Small intestine (tissue), 7 donors: ENCODE results near the gene POU2F2. TPM values are rescaled to one million over a fixed set of nuclear protein-coding genes. Genes with fewer than 3 reads are reported as not detected.
"Not testable (repeated sequence)": the region's sequence is repeated elsewhere in the genome, so short reads cannot be mapped to it uniquely, and the experiment has no call there.

Source experiments
- DNase-seq, 2 donors: peaks; one replicate each; pipeline versions ENCODE4 v3.0.0 to v3.0.0-alpha.2; 2013
- FAIRE-seq: peaks from 2 replicates; lab custom pipeline; 2012; peaks lifted over from hg19 to GRCh38; lab: Jason Lieb, UNC
- H3K27ac ChIP-seq, 3 donors: one replicate each; pipeline ENCODE4 v1.5.1; 2013; ENCODE audit warnings: low read length in 2 of 3, mild to moderate bottlenecking in 2 of 3, control low read depth in 1 of 3, inconsistent platforms in 1 of 3, low read depth in 1 of 3, moderate library complexity in 1 of 3
- H3K27me3 ChIP-seq, 3 donors: one replicate each; pipeline ENCODE4 v1.6.1; 2013; ENCODE audit warnings: low read length in 3 of 3, inconsistent platforms in 1 of 3; ENCODE audit not compliant: control insufficient read depth in 3 of 3, insufficient read depth in 3 of 3
- H3K36me3 ChIP-seq, 3 donors: one replicate each; pipeline ENCODE4 v1.6.1; 2013; ENCODE audit warnings: low read length in 3 of 3, inconsistent platforms in 1 of 3, low read depth in 1 of 3, mild to moderate bottlenecking in 1 of 3, moderate library complexity in 1 of 3; ENCODE audit not compliant: control insufficient read depth in 3 of 3, insufficient read depth in 2 of 3
- H3K4me1 ChIP-seq, 3 donors: one replicate each; pipeline ENCODE4 v1.6.1; 2013; ENCODE audit warnings: low read length in 2 of 3, inconsistent platforms in 1 of 3, low read depth in 1 of 3, mild to moderate bottlenecking in 1 of 3, moderate library complexity in 1 of 3; ENCODE audit not compliant: control insufficient read depth in 3 of 3, insufficient read depth in 2 of 3
- H3K4me3 ChIP-seq, 3 donors: one replicate each; pipeline ENCODE4 v1.5.1; 2013; ENCODE audit warnings: low read length in 3 of 3, control low read depth in 1 of 3, inconsistent platforms in 1 of 3, low read depth in 1 of 3, mild to moderate bottlenecking in 1 of 3, moderate library complexity in 1 of 3
- H3K9me3 ChIP-seq, 2 donors: one replicate each; pipeline ENCODE4 v1.6.1; 2013; ENCODE audit warnings: low read depth in 1 of 2, low read length in 1 of 2; ENCODE audit not compliant: control insufficient read depth in 2 of 2, insufficient read depth in 1 of 2
- WGBS, 3 donors: extraction: QIAGEN DNeasy Blood & Tissue Kit; methylation state at CpG; one replicate each; pipeline ENCODE4 v1.1.7; 2013; 5-methylcytosine and 5-hydroxymethylcytosine counted together
- polyA plus RNA-seq, 4 donors: library from polyadenylated mRNA; stranded (reverse) in 3 of 4; unstranded in 1 of 4; fragments of 200-250 nt in 3 of 4; fragments of 120-200 nt in 1 of 4; gene quantifications; one replicate each; pipeline versions ENCODE4 v1.2.1 to v1.2.3, GENCODE V29; 2013
- donor health status: healthy with polysubstance abuse.
- donor health status: control.
- donor health status: control.
- donor health status: Bipolar disorder and iron deficiency.
- donor health status: healthy.

POU2F2 gene
- polyA plus RNA-seq, 4 donors = 0.45 to 2.7 (median 1.9) TPM

DNA sequence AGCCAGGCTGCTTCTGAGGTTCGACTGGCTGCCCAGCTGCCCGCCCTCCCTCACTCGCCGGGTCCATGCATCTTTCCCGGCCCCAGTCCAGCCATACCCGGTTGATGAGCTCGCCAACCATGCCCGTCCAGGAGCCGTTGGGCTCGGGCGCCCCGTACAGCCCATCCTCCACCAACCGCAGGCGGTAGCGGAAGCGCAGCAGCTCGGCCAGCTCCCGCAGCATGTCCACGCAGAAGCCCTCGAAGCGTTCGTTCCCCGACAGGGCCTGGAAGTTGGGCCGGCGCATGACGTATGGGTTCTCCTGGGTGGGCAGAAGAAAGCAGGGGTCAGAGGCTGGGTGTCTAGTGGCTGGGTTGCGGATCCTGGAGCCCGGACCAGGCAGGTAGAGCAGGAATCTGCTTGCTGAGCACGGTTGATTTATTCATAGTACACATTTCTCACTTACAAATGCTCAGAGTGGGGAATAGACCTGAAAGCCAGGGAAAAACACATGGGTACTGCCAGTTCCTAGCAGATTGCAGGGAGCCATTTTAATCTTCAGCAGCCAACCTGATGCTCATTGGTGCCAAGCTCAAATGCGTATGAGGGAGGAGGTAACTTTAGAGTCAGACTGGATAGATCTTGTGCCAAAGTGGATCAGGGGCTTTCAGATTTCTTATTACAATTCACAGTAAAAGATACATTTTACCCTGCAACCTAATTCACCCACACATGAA lies 89.6 kb downstream of the POU2F2 start:
- Histone ChIP-seq H3K27me3 (peaks cover 0 to 2% (median 0%) of the 10 kb centered on the region in 3 donors), H3K4me3 (no peak overlapping the region), H3K27ac (no peak overlapping the region), H3K9me3 (no peaks in the 10 kb centered on the region), H3K36me3 (no peaks in the 10 kb centered on the region), H3K4me1 (no peaks in the 10 kb centered on the region)
- no peak for DNase-seq
- no peak for FAIRE-seq
- 89 to 91% (median 91%) methylated on average over 30 of the region's 30 CpGs for WGBS, 3 donors

DNA sequence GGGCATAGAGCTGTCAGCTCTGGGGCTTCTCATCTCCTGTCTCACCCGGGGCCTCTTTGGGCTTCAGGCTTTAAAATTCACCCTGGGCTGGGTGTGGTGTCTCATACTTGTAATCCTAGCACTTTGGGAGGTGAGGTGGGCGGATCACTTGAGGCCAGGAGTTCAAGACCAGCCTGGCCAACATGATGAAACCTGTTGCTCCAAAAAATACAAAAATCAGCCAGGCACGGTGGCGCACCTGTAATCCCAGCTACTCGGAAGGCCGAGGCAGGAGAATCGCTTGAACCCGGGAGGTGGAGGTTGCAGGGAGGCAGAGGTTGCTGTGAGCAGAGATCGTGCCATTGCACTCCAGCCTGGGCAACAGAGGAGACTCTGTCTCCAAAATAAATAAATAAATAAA lies 91.8 kb downstream of the POU2F2 start:
- not testable (repeated sequence) for FAIRE-seq, H3K27me3 ChIP-seq, H3K36me3 ChIP-seq, H3K27ac ChIP-seq, DNase-seq, H3K4me3 ChIP-seq, H3K4me1 ChIP-seq, H3K9me3 ChIP-seq
- WGBS, 3 donors = 90 to 92% (median 92%) methylated on average over 9 of the region's 9 CpGs

DNA sequence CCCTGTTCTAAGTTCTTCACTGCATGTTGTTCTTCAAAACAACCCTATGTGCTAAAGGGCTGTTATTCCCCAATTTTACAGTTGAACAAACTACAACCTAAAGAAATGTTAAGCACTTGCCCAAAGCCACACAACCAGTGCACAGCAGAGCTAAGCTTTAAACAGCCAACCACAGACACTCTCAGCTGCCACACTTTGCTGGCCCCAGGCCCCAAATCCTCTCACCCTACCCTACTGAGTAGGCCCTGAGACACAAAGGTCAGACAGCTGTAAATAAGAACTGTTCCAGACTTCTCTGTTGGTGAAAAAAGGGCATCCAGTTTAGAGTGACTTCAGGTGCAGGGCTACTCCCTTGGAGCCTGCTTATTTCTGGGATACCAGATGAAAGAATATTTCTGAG lies 92.2 kb downstream of the POU2F2 start:
- Histone ChIP-seq H3K27me3 (peaks cover 0 to under 1% (median 0%) of the 10 kb centered on the region in 3 donors), H3K4me3 (no peak overlapping the region), H3K9me3 (no peaks in the 10 kb centered on the region), H3K4me1 (no peaks in the 10 kb centered on the region), H3K27ac (no peak overlapping the region), H3K36me3 (no peaks in the 10 kb centered on the region)
- FAIRE-seq = no peak
- DNase-seq = no peak

- no peaks in the 10 kb centered on the region for H3K36me3 ChIP-seq
- no peaks in the 10 kb centered on the region for H3K27me3 ChIP-seq
- no peak for DNase-seq
- H3K4me1 ChIP-seq = no peaks in the 10 kb centered on the region
- 68 to 75% (median 72%) methylated on average over 6 of the region's 6 CpGs for WGBS, 3 donors
- no peak overlapping the region for H3K4me3 ChIP-seq
- no peak overlapping the region for H3K27ac ChIP-seq
- no peaks in the 10 kb centered on the region for H3K9me3 ChIP-seq
- FAIRE-seq = no peak
Measured at GRCh38 chr19:42038666-42039065, 93.6 kb downstream of the POU2F2 start.

DNA sequence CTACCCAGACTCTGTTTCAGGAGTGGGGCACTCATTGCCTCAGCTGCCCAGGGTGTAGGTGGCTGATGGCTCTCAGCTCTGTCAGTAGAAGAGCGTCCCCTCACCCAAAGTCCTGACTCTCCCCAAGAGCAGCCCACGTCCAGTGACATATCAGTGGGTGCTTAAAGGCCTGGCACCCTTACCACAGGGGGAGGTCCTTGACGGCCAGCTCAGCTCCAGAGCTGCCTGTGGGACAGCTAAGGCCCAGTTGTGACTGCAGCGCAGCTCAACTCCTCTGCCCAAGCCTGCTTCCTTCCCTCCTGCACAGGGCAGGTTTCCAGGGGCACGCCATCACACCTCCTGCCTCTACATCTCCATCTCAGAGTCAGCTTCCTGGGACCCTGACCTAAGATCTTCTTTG lies 94.6 kb downstream of the POU2F2 start:
- no peaks in the 10 kb centered on the region for H3K4me1 ChIP-seq
- no peak overlapping the region for H3K4me3 ChIP-seq
- FAIRE-seq = no peak
- DNase-seq = no peak
- H3K27me3 ChIP-seq = no peaks in the 10 kb centered on the region
- H3K27ac ChIP-seq = no peak overlapping the region
- WGBS, 3 donors = 77 to 84% (median 84%) methylated on average over 5 of the region's 5 CpGs
- no peaks in the 10 kb centered on the region for H3K36me3 ChIP-seq
- no peaks in the 10 kb centered on the region for H3K9me3 ChIP-seq

Other genes with a start within 250 kb of the POU2F2 start
- 100 to 1,000 TPM in 2 of 4 donors, 10 to 100 TPM in 2; 49.7 to 120 (median 86.7) TPM for gene ARHGEF1, start 249.3 kb downstream of the POU2F2 start, polyA plus RNA-seq
- gene ERFL, start 204.0 kb downstream of the POU2F2 start, polyA plus RNA-seq = under 1 TPM in 2 of 4 donors, not detected in 2; 0.04 to 0.21 TPM
- 100 to 1,000 TPM in 3 of 4 donors, 10 to 100 TPM in 1; 72.0 to 227 (median 194) TPM for gene RABAC1, start 173.1 kb downstream of the POU2F2 start, polyA plus RNA-seq
- gene ATP1A3, start 138.2 kb downstream of the POU2F2 start, polyA plus RNA-seq = 1 to 10 TPM in 2 of 4 donors, under 1 TPM in 1, not detected in 1; 0.81 to 4.3 (median 1.3) TPM
- gene GRIK5, start 62.2 kb downstream of the POU2F2 start, polyA plus RNA-seq = 1 to 10 TPM in 1 of 4 donors, under 1 TPM in 2, not detected in 1; 0.27 to 1.6 (median 0.68) TPM
- 10 to 100 TPM in 1 of 4 donors, 1 to 10 TPM in 3; 4.5 to 16.9 (median 7.4) TPM for gene ZNF574, start 56.3 kb downstream of the POU2F2 start, polyA plus RNA-seq
- gene DEDD2, start 85.2 kb upstream of the POU2F2 start, polyA plus RNA-seq = 10 to 100 TPM; 22.8 to 41.3 (median 37.8) TPM
- gene ZNF526, start 87.9 kb upstream of the POU2F2 start, polyA plus RNA-seq = 10 to 100 TPM in 1 of 4 donors, 1 to 10 TPM in 3; 3.2 to 11.3 (median 4.4) TPM
- gene GSK3A, start 110.2 kb upstream of the POU2F2 start, polyA plus RNA-seq = 10 to 100 TPM; 48.5 to 73.0 (median 70.6) TPM
- 10 to 100 TPM; 28.6 to 60.7 (median 41.7) TPM for gene ERF, start 122.7 kb upstream of the POU2F2 start, polyA plus RNA-seq
- 10 to 100 TPM; 14.1 to 39.2 (median 24.0) TPM for gene CIC, start 136.8 kb upstream of the POU2F2 start, polyA plus RNA-seq
- 1 to 10 TPM in 2 of 4 donors, under 1 TPM in 2; 0.81 to 1.1 (median 0.99) TPM for gene PRR19, start 169.7 kb upstream of the POU2F2 start, polyA plus RNA-seq
- gene PAFAH1B3, start 170.2 kb upstream of the POU2F2 start, polyA plus RNA-seq = 10 to 100 TPM; 16.3 to 49.4 (median 26.9) TPM
- gene TMEM145, start 180.9 kb upstream of the POU2F2 start, polyA plus RNA-seq = 1 to 10 TPM in 1 of 4 donors, under 1 TPM in 1, not detected in 2; 0.83 to 1.1 TPM
- gene MEGF8, start 193.2 kb upstream of the POU2F2 start, polyA plus RNA-seq = 10 to 100 TPM in 2 of 4 donors, 1 to 10 TPM in 2; 2.4 to 26.7 (median 6.9) TPM